GM23338 (cell line): ENCODE measurements around the gene RPS6KC1. TPM values are rescaled to one million over a fixed set of nuclear protein-coding genes. Genes with fewer than 3 reads are reported as not detected.
A peak's percentile ranks its signal among the peaks of the same experiment; 100 is the strongest.

Experiments used
- ATAC-seq: fragments of 200-7000 bp; cut with Tn5 transposase; 3 replicates; pipeline ENCODE4 v1.9.1; 2020
- DNase-seq: peaks from one replicate; pipeline ENCODE4 v3.0.0-alpha.2; 2015; ENCODE audit warnings: low spot score
- H2AFZ ChIP-seq: fragments of 200-600 bp; sonication (generic); 2 replicates; pipeline ENCODE4 v1.8.0; 2016; ENCODE audit warnings: antibody characterized with exemption, mild to moderate bottlenecking, moderate library complexity
- H3F3A ChIP-seq: fragments of 200-600 bp; sonication (generic); replicated peaks from 2 replicates; pipeline ENCODE4 v1.8.0; 2017; ENCODE audit warnings: antibody characterized with exemption, mixed run types, low read depth
- H3K27ac ChIP-seq: fragments of 200-600 bp; sonication (generic); 2 replicates; pipeline ENCODE4 v1.6.1; 2016; ENCODE audit warnings: low read depth
- H3K27me3 ChIP-seq: fragments of 200-600 bp; sonication (generic); 2 replicates; pipeline ENCODE4 v1.8.0; 2016; ENCODE audit warnings: mild to moderate bottlenecking, mixed run types, moderate library complexity; ENCODE audit not compliant: insufficient read depth
- H3K36me3 ChIP-seq: fragments of 200-600 bp; sonication (generic); 2 replicates; pipeline ENCODE4 v1.8.0; 2016; ENCODE audit warnings: mild to moderate bottlenecking; ENCODE audit not compliant: insufficient read depth
- H3K4me1 ChIP-seq: fragments of 200-600 bp; sonication (generic); 2 replicates; pipeline ENCODE4 v1.8.0; 2016; ENCODE audit warnings: mild to moderate bottlenecking, moderate library complexity; ENCODE audit not compliant: insufficient read depth
- H3K4me2 ChIP-seq: fragments of 200-600 bp; sonication (generic); 2 replicates; pipeline ENCODE4 v1.7.1; 2017; ENCODE audit warnings: mixed run types
- H3K4me3 ChIP-seq: fragments of 200-600 bp; sonication (generic); 2 replicates; pipeline ENCODE4 v1.6.1; 2016; ENCODE audit warnings: mixed run types
- H3K79me2 ChIP-seq: fragments of 200-600 bp; sonication (generic); replicated peaks from 2 replicates; pipeline ENCODE4 v1.8.0; 2017; ENCODE audit warnings: mild to moderate bottlenecking; ENCODE audit not compliant: insufficient read depth
- H3K9me2 ChIP-seq: fragments of 200-600 bp; sonication (generic); 2 replicates; pipeline ENCODE4 v1.8.0; 2017; ENCODE audit not compliant: insufficient read depth
- H4K20me1 ChIP-seq: fragments of 200-600 bp; sonication (generic); replicated peaks from 2 replicates; pipeline ENCODE4 v1.8.0; 2017; ENCODE audit warnings: mild to moderate bottlenecking; ENCODE audit not compliant: insufficient read depth
- H3K27ac Mint-ChIP-seq: 2 replicates; pipeline ENCODE4 v1.8.0; 2020; ENCODE audit warnings: inconsistent platforms, mild to moderate bottlenecking, moderate library complexity, mixed read lengths
- H3K27me3 Mint-ChIP-seq: 3 replicates; pipeline ENCODE4 v1.8.0; 2022; ENCODE audit warnings: low read depth, mild to moderate bottlenecking, moderate library complexity, mixed read lengths, inconsistent platforms; ENCODE audit not compliant: insufficient read depth, poor library complexity
- H3K36me3 Mint-ChIP-seq: 3 replicates; pipeline ENCODE4 v1.8.0; 2021; ENCODE audit warnings: low read depth, mild to moderate bottlenecking, inconsistent platforms, moderate library complexity, mixed read lengths
- H3K4me1 Mint-ChIP-seq: 3 replicates; pipeline ENCODE4 v1.8.0; 2020; ENCODE audit warnings: mild to moderate bottlenecking, inconsistent platforms, mixed read lengths
- H3K4me3 Mint-ChIP-seq: 3 replicates; pipeline ENCODE4 v1.8.0; 2021; ENCODE audit warnings: moderate library complexity, mild to moderate bottlenecking, inconsistent platforms, mixed read lengths
- H3K9me3 Mint-ChIP-seq: 3 replicates; pipeline ENCODE4 v1.8.0; 2020; ENCODE audit warnings: moderate library complexity, mild to moderate bottlenecking, inconsistent platforms, mixed read lengths
- CREB1 ChIP-seq: fragments of 250-450 bp; sonication (Bioruptor Pico); IDR thresholded peaks from 2 replicates; pipeline ENCODE4 v1.5.0; 2020; ENCODE audit warnings: low read depth, mild to moderate bottlenecking, moderate library complexity
- POLR2AphosphoS5 ChIP-seq: IDR thresholded peaks from 2 replicates; pipeline ENCODE4 v1.6.1; 2016; ENCODE audit warnings: antibody characterized with exemption, low read depth
- STAT1 ChIP-seq: IDR thresholded peaks from one replicate; pipeline ENCODE4 v1.6.1; 2016; ENCODE audit warnings: antibody characterized with exemption; ENCODE audit not compliant: unreplicated experiment
- ZNF114 ChIP-seq: fragments of 250-450 bp; sonication (Bioruptor Pico); IDR thresholded peaks from 2 replicates; pipeline ENCODE4 v1.5.0; 2020; ENCODE audit warnings: mild to moderate bottlenecking, moderate library complexity
- ZNF331 ChIP-seq: fragments of 250-450 bp; sonication (Bioruptor Pico); IDR thresholded peaks from 2 replicates; pipeline ENCODE4 v1.5.0; 2020; ENCODE audit warnings: low read depth, mild to moderate bottlenecking, moderate library complexity
- polyA plus RNA-seq: library from polyadenylated mRNA; unstranded; fragments of >200 nt; fragmentation: Nextera tagmentation; extraction: Ambion mirVana; gene quantifications from 2 replicates; pipeline ENCODE4 v1.2.1, GENCODE V29; 2016
- total RNA-seq: library from RNA; depleted of rRNA; stranded (reverse); fragments of >200 nt; shearing (Covaris generic); gene quantifications from 2 replicates; pipeline ENCODE4 v1.2.3, GENCODE V29; 2014
- TF ChIP-seq, protein P1 (sequence below): IDR thresholded peaks from one replicate; pipeline ENCODE4 v1.6.1; 2018; ENCODE audit warnings: antibody characterized with exemption; ENCODE audit not compliant: unreplicated experiment
- TF ChIP-seq, protein P2 (sequence below), 2 experiments: fragments of 200-600 bp in 1 of 2; sonication (generic) in 1 of 2; conservative IDR thresholded peaks; 2 replicates each; pipeline versions ENCODE4 v1.5.1 to v1.6.1; 2016 to 2017; ENCODE audit warnings: antibody characterized with exemption in 2 of 2, low read depth in 2 of 2, mild to moderate bottlenecking in 2 of 2, moderate library complexity in 1 of 2
- TF ChIP-seq, protein P3 (sequence below): fragments of 250-450 bp; sonication (Bioruptor Pico); IDR thresholded peaks from 2 replicates; pipeline ENCODE4 v1.5.0; 2020; ENCODE audit warnings: mild to moderate bottlenecking, moderate library complexity

Gene RPS6KC1
- total and polyA plus RNA-seq, 2 experiments from 2014 or later: 7.9 to 24.9 TPM

DNA sequence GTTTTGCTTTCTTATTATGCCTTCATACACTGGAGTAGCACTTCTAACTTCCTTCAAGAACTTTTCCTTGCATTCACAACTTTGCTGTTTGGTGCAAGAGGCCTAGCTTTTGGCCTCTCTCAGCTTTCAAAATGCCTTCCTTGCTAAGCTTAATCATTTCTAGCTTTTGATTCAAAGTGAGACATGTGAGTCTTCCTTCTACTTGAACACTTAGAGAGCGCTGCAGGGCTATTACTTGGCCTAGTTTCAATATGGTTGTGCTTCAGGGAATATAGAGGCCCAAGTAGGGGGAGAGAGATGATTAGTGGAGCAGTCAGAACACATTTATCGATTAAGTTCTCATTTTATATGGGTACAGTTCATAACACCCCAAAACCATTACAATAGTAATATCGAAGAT, 47.8 kb upstream of the RPS6KC1 start (continued):
- TF ChIP-seq, protein P1, sequence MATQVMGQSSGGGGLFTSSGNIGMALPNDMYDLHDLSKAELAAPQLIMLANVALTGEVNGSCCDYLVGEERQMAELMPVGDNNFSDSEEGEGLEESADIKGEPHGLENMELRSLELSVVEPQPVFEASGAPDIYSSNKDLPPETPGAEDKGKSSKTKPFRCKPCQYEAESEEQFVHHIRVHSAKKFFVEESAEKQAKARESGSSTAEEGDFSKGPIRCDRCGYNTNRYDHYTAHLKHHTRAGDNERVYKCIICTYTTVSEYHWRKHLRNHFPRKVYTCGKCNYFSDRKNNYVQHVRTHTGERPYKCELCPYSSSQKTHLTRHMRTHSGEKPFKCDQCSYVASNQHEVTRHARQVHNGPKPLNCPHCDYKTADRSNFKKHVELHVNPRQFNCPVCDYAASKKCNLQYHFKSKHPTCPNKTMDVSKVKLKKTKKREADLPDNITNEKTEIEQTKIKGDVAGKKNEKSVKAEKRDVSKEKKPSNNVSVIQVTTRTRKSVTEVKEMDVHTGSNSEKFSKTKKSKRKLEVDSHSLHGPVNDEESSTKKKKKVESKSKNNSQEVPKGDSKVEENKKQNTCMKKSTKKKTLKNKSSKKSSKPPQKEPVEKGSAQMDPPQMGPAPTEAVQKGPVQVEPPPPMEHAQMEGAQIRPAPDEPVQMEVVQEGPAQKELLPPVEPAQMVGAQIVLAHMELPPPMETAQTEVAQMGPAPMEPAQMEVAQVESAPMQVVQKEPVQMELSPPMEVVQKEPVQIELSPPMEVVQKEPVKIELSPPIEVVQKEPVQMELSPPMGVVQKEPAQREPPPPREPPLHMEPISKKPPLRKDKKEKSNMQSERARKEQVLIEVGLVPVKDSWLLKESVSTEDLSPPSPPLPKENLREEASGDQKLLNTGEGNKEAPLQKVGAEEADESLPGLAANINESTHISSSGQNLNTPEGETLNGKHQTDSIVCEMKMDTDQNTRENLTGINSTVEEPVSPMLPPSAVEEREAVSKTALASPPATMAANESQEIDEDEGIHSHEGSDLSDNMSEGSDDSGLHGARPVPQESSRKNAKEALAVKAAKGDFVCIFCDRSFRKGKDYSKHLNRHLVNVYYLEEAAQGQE: no peak
- TF ChIP-seq ZNF114 (CRISPR knock-in tag): no peak
- TF ChIP-seq, protein P2, sequence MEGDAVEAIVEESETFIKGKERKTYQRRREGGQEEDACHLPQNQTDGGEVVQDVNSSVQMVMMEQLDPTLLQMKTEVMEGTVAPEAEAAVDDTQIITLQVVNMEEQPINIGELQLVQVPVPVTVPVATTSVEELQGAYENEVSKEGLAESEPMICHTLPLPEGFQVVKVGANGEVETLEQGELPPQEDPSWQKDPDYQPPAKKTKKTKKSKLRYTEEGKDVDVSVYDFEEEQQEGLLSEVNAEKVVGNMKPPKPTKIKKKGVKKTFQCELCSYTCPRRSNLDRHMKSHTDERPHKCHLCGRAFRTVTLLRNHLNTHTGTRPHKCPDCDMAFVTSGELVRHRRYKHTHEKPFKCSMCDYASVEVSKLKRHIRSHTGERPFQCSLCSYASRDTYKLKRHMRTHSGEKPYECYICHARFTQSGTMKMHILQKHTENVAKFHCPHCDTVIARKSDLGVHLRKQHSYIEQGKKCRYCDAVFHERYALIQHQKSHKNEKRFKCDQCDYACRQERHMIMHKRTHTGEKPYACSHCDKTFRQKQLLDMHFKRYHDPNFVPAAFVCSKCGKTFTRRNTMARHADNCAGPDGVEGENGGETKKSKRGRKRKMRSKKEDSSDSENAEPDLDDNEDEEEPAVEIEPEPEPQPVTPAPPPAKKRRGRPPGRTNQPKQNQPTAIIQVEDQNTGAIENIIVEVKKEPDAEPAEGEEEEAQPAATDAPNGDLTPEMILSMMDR (conservative IDR thresholded peaks at IDR 0.05; ENCODE audit: low read depth in 2 of 2): no peak
- TF ChIP-seq ZNF331 (CRISPR knock-in tag): no peak
- no peak for TF ChIP-seq STAT1
- no peak for TF ChIP-seq CREB1 (CRISPR knock-in tag)

DNA sequence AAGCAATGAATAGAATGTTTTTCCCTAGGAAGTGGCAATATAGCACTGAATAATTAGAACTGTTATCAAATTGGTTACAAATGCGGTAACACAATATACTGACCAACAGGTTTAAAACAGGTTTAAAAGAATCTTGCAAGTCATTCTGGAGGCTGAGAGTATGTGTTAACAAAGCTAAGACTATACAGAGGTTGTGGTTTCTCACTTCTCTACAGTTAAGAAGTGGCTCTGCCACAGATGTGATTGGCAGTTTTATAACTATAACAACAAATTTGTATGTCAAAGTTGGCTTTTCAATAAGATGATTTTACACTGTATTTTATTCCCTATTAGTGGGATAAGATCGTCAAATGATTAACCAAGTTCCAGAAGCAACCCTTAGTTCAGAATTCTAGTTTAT, 42.5 kb upstream of the RPS6KC1 start:
- H3K4me2 ChIP-seq: no peak overlapping the region
- no peak overlapping the region for H2AFZ ChIP-seq
- Mint-ChIP-seq H3K9me3 (no peaks in the 10 kb centered on the region), H3K27ac (no peak overlapping the region), H3K36me3 (peaks cover 59% of the 10 kb centered on the region), H3K27me3 (no peaks in the 10 kb centered on the region), H3K4me3 (no peak overlapping the region), H3K4me1 (peaks cover 8% of the 10 kb centered on the region)
- DNase-seq (no peak), ATAC-seq (no peak)
- H3K27ac ChIP-seq: no peak overlapping the region
- no peaks in the 10 kb centered on the region for H3K27me3 ChIP-seq
- no peaks in the 10 kb centered on the region; the same call in 1 of the 2 replicates for H3F3A ChIP-seq
- no peaks in the 10 kb centered on the region for H3K9me2 ChIP-seq
- H3K4me3 ChIP-seq: no peak overlapping the region
- no peak for TF ChIP-seq ZNF114 (CRISPR knock-in tag)
- no peak for TF ChIP-seq POLR2AphosphoS5
- H3K4me1 ChIP-seq: peaks cover 10% of the 10 kb centered on the region
- no peaks in the 10 kb centered on the region for H4K20me1 ChIP-seq
- peaks cover 6% of the 10 kb centered on the region for H3K36me3 ChIP-seq
- peaks cover 33% of the 10 kb centered on the region for H3K79me2 ChIP-seq

DNA sequence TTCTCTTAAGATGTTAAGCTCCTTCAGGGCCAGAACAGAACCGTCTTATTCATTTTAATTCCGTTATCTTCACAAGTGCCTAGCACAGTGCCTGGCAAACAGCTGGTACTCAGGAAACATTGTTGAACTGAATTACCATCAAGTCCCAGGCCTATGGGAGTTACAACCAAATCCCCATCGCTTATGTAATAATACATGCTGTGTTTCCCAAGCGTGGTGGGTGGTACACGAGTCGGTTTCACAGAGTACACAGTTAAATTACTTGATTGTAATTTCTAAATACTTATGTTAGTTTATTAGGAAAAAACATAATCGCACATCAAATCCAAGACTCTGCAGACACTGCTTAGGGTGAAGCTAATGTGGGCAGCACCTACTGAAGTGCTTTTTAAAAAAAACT, 36.4 kb upstream of the RPS6KC1 start:
- H3K36me3 Mint-ChIP-seq: peaks cover 18% of the 10 kb centered on the region
- H3K4me1 Mint-ChIP-seq: peaks cover 11% of the 10 kb centered on the region; the same call in 2 of the 3 replicates
- peaks cover 15% of the 10 kb centered on the region for H3K4me1 ChIP-seq
- H3K27ac ChIP-seq: peak overlapping the region; percentile 93
- peak overlapping the region; percentile 95 for H3K4me3 Mint-ChIP-seq
- H3K9me2 ChIP-seq: no peaks in the 10 kb centered on the region
- H3K9me3 Mint-ChIP-seq: no peaks in the 10 kb centered on the region
- H3K4me2 ChIP-seq: peak overlapping the region; percentile 83
- H3K36me3 ChIP-seq: no peaks in the 10 kb centered on the region
- DNase-seq (peak; percentile 24), ATAC-seq (no peak)
- peak overlapping the region; percentile 90; the same call in 1 of the 2 replicates for H2AFZ ChIP-seq
- H3K79me2 ChIP-seq: peaks cover 47% of the 10 kb centered on the region
- peak overlapping the region; percentile 78 for H3K4me3 ChIP-seq
- no peaks in the 10 kb centered on the region; the same call in 1 of the 2 replicates for H3F3A ChIP-seq
- no peaks in the 10 kb centered on the region for H4K20me1 ChIP-seq
- H3K27me3 Mint-ChIP-seq: no peaks in the 10 kb centered on the region
- peak overlapping the region; percentile 98 for H3K27ac Mint-ChIP-seq
- no peaks in the 10 kb centered on the region for H3K27me3 ChIP-seq
- TF ChIP-seq ZNF331 (CRISPR knock-in tag) (no peak), ZNF114 (CRISPR knock-in tag) (no peak)
- TF ChIP-seq, protein P3, sequence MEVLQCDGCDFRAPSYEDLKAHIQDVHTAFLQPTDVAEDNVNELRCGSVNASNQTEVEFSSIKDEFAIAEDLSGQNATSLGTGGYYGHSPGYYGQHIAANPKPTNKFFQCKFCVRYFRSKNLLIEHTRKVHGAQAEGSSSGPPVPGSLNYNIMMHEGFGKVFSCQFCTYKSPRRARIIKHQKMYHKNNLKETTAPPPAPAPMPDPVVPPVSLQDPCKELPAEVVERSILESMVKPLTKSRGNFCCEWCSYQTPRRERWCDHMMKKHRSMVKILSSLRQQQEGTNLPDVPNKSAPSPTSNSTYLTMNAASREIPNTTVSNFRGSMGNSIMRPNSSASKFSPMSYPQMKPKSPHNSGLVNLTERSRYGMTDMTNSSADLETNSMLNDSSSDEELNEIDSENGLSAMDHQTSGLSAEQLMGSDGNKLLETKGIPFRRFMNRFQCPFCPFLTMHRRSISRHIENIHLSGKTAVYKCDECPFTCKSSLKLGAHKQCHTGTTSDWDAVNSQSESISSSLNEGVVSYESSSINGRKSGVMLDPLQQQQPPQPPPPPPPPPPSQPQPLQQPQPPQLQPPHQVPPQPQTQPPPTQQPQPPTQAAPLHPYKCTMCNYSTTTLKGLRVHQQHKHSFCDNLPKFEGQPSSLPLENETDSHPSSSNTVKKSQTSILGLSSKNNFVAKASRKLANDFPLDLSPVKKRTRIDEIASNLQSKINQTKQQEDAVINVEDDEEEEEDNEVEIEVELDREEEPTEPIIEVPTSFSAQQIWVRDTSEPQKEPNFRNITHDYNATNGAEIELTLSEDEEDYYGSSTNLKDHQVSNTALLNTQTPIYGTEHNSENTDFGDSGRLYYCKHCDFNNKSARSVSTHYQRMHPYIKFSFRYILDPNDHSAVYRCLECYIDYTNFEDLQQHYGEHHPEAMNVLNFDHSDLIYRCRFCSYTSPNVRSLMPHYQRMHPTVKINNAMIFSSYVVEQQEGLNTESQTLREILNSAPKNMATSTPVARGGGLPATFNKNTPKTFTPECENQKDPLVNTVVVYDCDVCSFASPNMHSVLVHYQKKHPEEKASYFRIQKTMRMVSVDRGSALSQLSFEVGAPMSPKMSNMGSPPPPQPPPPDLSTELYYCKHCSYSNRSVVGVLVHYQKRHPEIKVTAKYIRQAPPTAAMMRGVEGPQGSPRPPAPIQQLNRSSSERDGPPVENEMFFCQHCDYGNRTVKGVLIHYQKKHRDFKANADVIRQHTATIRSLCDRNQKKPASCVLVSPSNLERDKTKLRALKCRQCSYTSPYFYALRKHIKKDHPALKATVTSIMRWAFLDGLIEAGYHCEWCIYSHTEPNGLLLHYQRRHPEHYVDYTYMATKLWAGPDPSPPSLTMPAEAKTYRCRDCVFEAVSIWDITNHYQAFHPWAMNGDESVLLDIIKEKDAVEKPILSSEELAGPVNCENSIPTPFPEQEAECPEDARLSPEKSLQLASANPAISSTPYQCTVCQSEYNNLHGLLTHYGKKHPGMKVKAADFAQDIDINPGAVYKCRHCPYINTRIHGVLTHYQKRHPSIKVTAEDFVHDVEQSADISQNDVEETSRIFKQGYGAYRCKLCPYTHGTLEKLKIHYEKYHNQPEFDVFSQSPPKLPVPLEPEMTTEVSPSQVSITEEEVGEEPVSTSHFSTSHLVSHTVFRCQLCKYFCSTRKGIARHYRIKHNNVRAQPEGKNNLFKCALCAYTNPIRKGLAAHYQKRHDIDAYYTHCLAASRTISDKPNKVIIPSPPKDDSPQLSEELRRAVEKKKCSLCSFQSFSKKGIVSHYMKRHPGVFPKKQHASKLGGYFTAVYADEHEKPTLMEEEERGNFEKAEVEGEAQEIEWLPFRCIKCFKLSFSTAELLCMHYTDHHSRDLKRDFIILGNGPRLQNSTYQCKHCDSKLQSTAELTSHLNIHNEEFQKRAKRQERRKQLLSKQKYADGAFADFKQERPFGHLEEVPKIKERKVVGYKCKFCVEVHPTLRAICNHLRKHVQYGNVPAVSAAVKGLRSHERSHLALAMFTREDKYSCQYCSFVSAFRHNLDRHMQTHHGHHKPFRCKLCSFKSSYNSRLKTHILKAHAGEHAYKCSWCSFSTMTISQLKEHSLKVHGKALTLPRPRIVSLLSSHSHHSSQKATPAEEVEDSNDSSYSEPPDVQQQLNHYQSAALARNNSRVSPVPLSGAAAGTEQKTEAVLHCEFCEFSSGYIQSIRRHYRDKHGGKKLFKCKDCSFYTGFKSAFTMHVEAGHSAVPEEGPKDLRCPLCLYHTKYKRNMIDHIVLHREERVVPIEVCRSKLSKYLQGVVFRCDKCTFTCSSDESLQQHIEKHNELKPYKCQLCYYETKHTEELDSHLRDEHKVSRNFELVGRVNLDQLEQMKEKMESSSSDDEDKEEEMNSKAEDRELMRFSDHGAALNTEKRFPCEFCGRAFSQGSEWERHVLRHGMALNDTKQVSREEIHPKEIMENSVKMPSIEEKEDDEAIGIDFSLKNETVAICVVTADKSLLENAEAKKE (CRISPR knock-in tag): no peak
